PC-3 (cell line): ENCODE measurements around the gene CTXN3.

Experiments
- EZH2 ChIP-seq: fragments of 300-600 bp; sonication (generic); IDR thresholded peaks from one replicate; pipeline ENCODE4 v1.6.1; 2017; ENCODE audit warnings: antibody characterized with exemption, mild to moderate bottlenecking, low read length; ENCODE audit not compliant: unreplicated experiment
- EZH2phosphoT487 ChIP-seq: fragments of 300-600 bp; sonication (generic); IDR thresholded peaks from 2 replicates; pipeline ENCODE4 v1.6.1; 2018; ENCODE audit warnings: mild to moderate bottlenecking, antibody characterized with exemption, low read length, borderline replicate concordance
- TF ChIP-seq, protein P1 (sequence below): fragments of 300-600 bp; sonication (generic); conservative IDR thresholded peaks from 2 replicates; pipeline ENCODE4 v1.5.1; 2017; ENCODE audit warnings: antibody characterized with exemption, low read depth, mild to moderate bottlenecking, low read length

DNA sequence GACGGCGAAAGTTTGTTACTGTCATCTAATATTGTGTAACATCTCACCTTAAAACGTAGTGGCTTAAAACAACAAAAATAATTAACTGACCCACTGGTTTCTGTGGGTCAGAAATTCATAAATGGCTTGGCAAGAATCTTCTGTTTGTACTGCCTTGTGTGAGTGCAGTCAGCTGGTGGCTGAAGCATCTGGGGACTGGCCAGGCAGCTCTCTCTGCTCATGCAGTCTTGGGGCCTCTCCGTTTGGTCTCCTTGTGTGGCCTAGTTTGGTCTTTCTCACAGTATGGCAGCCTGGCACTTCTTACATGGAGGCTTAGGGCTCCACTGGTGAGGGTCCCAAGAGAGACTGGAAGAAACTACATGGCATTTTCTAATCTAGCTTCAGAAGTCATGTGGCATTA, 49.0 kb upstream of the CTXN3 start:
- TF ChIP-seq, protein P1, sequence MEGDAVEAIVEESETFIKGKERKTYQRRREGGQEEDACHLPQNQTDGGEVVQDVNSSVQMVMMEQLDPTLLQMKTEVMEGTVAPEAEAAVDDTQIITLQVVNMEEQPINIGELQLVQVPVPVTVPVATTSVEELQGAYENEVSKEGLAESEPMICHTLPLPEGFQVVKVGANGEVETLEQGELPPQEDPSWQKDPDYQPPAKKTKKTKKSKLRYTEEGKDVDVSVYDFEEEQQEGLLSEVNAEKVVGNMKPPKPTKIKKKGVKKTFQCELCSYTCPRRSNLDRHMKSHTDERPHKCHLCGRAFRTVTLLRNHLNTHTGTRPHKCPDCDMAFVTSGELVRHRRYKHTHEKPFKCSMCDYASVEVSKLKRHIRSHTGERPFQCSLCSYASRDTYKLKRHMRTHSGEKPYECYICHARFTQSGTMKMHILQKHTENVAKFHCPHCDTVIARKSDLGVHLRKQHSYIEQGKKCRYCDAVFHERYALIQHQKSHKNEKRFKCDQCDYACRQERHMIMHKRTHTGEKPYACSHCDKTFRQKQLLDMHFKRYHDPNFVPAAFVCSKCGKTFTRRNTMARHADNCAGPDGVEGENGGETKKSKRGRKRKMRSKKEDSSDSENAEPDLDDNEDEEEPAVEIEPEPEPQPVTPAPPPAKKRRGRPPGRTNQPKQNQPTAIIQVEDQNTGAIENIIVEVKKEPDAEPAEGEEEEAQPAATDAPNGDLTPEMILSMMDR: no peak
- TF ChIP-seq EZH2: no peak
- no peak for TF ChIP-seq EZH2phosphoT487
